ENCODE results near the gene ACP3. TPM values are rescaled to one million over a fixed set of nuclear protein-coding genes. Genes with fewer than 3 reads are reported as not detected.
A peak's percentile ranks its signal among the peaks of the same experiment; 100 is the strongest.
"Not testable (repeated sequence)": the region's sequence is repeated elsewhere in the genome, so short reads cannot be mapped to it uniquely, and the experiment has no call there.

The ACP3 gene
- total RNA-seq, 1 donor from 2014 or later: 1.3 TPM

- intact Hi-C loops (cut with micrococcal nuclease): no loop called here
- no peak overlapping the region for H3K27ac ChIP-seq (replicated peaks)
- no peaks in the 10 kb centered on the region for H3K36me3 ChIP-seq
- no peak for DNase-seq
- H3K27me3 ChIP-seq (ENCODE audit: low read depth): peaks cover 33% of the 10 kb centered on the region
- no peak for TF ChIP-seq CTCF (IDR thresholded peaks at IDR 0.05; ENCODE audit: borderline replicate concordance)
- H3K4me1 ChIP-seq: no peaks in the 10 kb centered on the region
- H3K4me3 ChIP-seq: no peak overlapping the region
- H3K9me3 ChIP-seq (replicated peaks): no peaks in the 10 kb centered on the region
These were observed 64.2 kb downstream of the ACP3 start for GRCh38 chr3:132381348-132381944.

GRCh38 chr3:132382267-132382666 lies 65.1 kb downstream of the ACP3 start:
- H3K36me3 ChIP-seq: no peaks in the 10 kb centered on the region
- H3K9me3 ChIP-seq (replicated peaks): no peaks in the 10 kb centered on the region
- TF ChIP-seq CTCF (IDR thresholded peaks at IDR 0.05; ENCODE audit: borderline replicate concordance): no peak
- peaks cover 27% of the 10 kb centered on the region for H3K27me3 ChIP-seq (ENCODE audit: low read depth)
- intact Hi-C loops (cut with micrococcal nuclease): no loop called here
- no peak for DNase-seq
- H3K4me3 ChIP-seq: no peak overlapping the region
- no peaks in the 10 kb centered on the region for H3K4me1 ChIP-seq
- H3K27ac ChIP-seq (replicated peaks): no peak overlapping the region

GRCh38 chr3:132382688-132383194 lies 65.5 kb downstream of the ACP3 start:
- no peak for TF ChIP-seq CTCF (IDR thresholded peaks at IDR 0.05; ENCODE audit: borderline replicate concordance)
- no peak overlapping the region for H3K4me3 ChIP-seq
- intact Hi-C loops (cut with micrococcal nuclease): no loop called here

GRCh38 chr3:132386259-132386658 lies 69.1 kb downstream of the ACP3 start:
- H3K27ac ChIP-seq (replicated peaks): no peak overlapping the region
- H3K27me3 ChIP-seq (ENCODE audit: low read depth): peaks cover 15% of the 10 kb centered on the region
- no peaks in the 10 kb centered on the region for H3K36me3 ChIP-seq
- no peaks in the 10 kb centered on the region for H3K9me3 ChIP-seq (replicated peaks)
- TF ChIP-seq CTCF (IDR thresholded peaks at IDR 0.05; ENCODE audit: borderline replicate concordance): no peak
- intact Hi-C loops (cut with micrococcal nuclease): no loop called here
- DNase-seq: no peak
- no peak overlapping the region for H3K4me3 ChIP-seq
- H3K4me1 ChIP-seq: no peaks in the 10 kb centered on the region

More at GRCh38 chr3:132382688-132383194, 65.5 kb downstream of the ACP3 start:
- no peaks in the 10 kb centered on the region for H3K9me3 ChIP-seq (replicated peaks)
- no peaks in the 10 kb centered on the region for H3K4me1 ChIP-seq
- H3K36me3 ChIP-seq: no peaks in the 10 kb centered on the region
- DNase-seq: no peak
- no peak overlapping the region for H3K27ac ChIP-seq (replicated peaks)
- peaks cover 22% of the 10 kb centered on the region for H3K27me3 ChIP-seq (ENCODE audit: low read depth)

GRCh38 chr3:132392675-132393074 lies 75.5 kb downstream of the ACP3 start:
- H3K27ac ChIP-seq (replicated peaks); H3K27me3 ChIP-seq (ENCODE audit: low read depth); H3K9me3 ChIP-seq (replicated peaks); intact Hi-C loops (cut with micrococcal nuclease); H3K36me3 ChIP-seq; H3K4me3 ChIP-seq; DNase-seq; H3K4me1 ChIP-seq: not testable (repeated sequence)

GRCh38 chr3:132394320-132394719 lies 77.1 kb downstream of the ACP3 start:
- no peak for TF ChIP-seq CTCF (IDR thresholded peaks at IDR 0.05; ENCODE audit: borderline replicate concordance)
- Histone ChIP-seq H3K27me3 (ENCODE audit: low read depth) (no peaks in the 10 kb centered on the region), H3K4me1 (no peaks in the 10 kb centered on the region), H3K9me3 (replicated peaks) (no peaks in the 10 kb centered on the region), H3K36me3 (no peaks in the 10 kb centered on the region), H3K27ac (replicated peaks) (no peak overlapping the region), H3K4me3 (no peak overlapping the region)
- intact Hi-C loops (cut with micrococcal nuclease): no loop called here
- peak; percentile 40 for DNase-seq

Data from left ventricle myocardium inferior (tissue), 1 donor.